Pons (tissue), 1 donor: Measurements from ENCODE around the gene TRAPPC4.
"Not testable (repeated sequence)": the region's sequence is repeated elsewhere in the genome, so short reads cannot be mapped to it uniquely, and the experiment has no call there.

Source experiments
- DNase-seq: peaks from one replicate; pipeline ENCODE4 v3.0.0-alpha.2; 2016; ENCODE audit warnings: low spot score

TRAPPC4 gene

GRCh38 chr11:119033421-119033820 lies 14.9 kb downstream of the TRAPPC4 start:
- DNase-seq = not testable (repeated sequence)

- DNase-seq = no peak
Measured at GRCh38 chr11:119034813-119035212, 16.2 kb downstream of the TRAPPC4 start.

- DNase-seq = no peak
Measured at GRCh38 chr11:119038884-119039283, 20.3 kb downstream of the TRAPPC4 start.

GRCh38 chr11:119039471-119039870 lies 20.9 kb downstream of the TRAPPC4 start:
- DNase-seq = not testable (repeated sequence)

GRCh38 chr11:119041821-119042514 lies 23.4 kb downstream of the TRAPPC4 start:
- no peak for DNase-seq

GRCh38 chr11:119042927-119043326 lies 24.4 kb downstream of the TRAPPC4 start:
- no peak for DNase-seq

GRCh38 chr11:119044708-119045107 lies 26.1 kb downstream of the TRAPPC4 start:
- no peak for DNase-seq

GRCh38 chr11:119046489-119046888 lies 27.9 kb downstream of the TRAPPC4 start:
- DNase-seq = no peak

GRCh38 chr11:119047205-119047604 lies 28.6 kb downstream of the TRAPPC4 start:
- no peak for DNase-seq

GRCh38 chr11:119048644-119049043 lies 30.1 kb downstream of the TRAPPC4 start:
- no peak for DNase-seq

- DNase-seq = no peak
Measured at GRCh38 chr11:119049081-119049480, 30.5 kb downstream of the TRAPPC4 start.

GRCh38 chr11:119051440-119052162 lies 33.0 kb downstream of the TRAPPC4 start:
- no peak for DNase-seq

- DNase-seq = no peak
Measured at GRCh38 chr11:119052163-119052814, 33.7 kb downstream of the TRAPPC4 start.

GRCh38 chr11:119054418-119054817 lies 35.9 kb downstream of the TRAPPC4 start:
- DNase-seq = no peak

GRCh38 chr11:119055901-119056300 lies 37.3 kb downstream of the TRAPPC4 start:
- peak; percentile 51 for DNase-seq

GRCh38 chr11:119056421-119056999 lies 37.9 kb downstream of the TRAPPC4 start:
- DNase-seq = no peak

- peak; percentile 91 for DNase-seq
Measured at GRCh38 chr11:119057000-119057769, 38.6 kb downstream of the TRAPPC4 start, which contains the start of gene HYOU1. HYOU1 (minus strand) TSS chr11:119057205; CDS start chr11:119056160, 1,045 bp downstream.

- not testable (repeated sequence) for DNase-seq
Measured at GRCh38 chr11:119059128-119059527, 40.6 kb downstream of the TRAPPC4 start.

GRCh38 chr11:119061256-119061655 lies 42.7 kb downstream of the TRAPPC4 start:
- no peak for DNase-seq

- no peak for DNase-seq
Measured at GRCh38 chr11:119062779-119063178, 44.2 kb downstream of the TRAPPC4 start.

GRCh38 chr11:119065369-119065768 lies 46.8 kb downstream of the TRAPPC4 start:
- peak; percentile 50 for DNase-seq
